GM10248 (cell line): ENCODE data around the gene DOK5.

Experiments used
- CTCF ChIA-PET: fragments of 300-600 bp; sonication (Branson Sonifier 250); formaldehyde crosslinking; extraction: SDS; loops from one replicate; lab custom pipeline; 2021; ENCODE audit warnings: antibody characterized with exemption; lab: Yijun Ruan, JAX
- POLR2A ChIA-PET: fragments of 350-650 bp; sonication (Branson Sonifier 250); formaldehyde crosslinking; extraction: SDS; loops from one replicate; lab custom pipeline; 2020; ENCODE audit warnings: antibody characterized with exemption; lab: Yijun Ruan, JAX
- DNase-seq: peaks from one replicate; pipeline ENCODE4 v3.0.0; 2012; ENCODE audit errors: extremely low spot score
- CTCF ChIP-seq: IDR thresholded peaks from 2 replicates; pipeline ENCODE4 v1.5.1; 2012; ENCODE audit warnings: mild to moderate bottlenecking, low read depth; ENCODE audit errors: extremely low read depth, missing control alignments, control extremely low read depth

Gene DOK5

GRCh38 chr20:54456423-54456822 is 19.0 kb upstream of the DOK5 start:
- ChIA-PET POLR2A (no interaction called here), CTCF (no interaction called here)
- DNase-seq, result no peak
- TF ChIP-seq CTCF, result no peak

- no peak for DNase-seq
- CTCF ChIA-PET, result no interaction called here
- TF ChIP-seq CTCF, result no peak
- POLR2A ChIA-PET, result no interaction called here
These were observed 18.4 kb upstream of the DOK5 start for GRCh38 chr20:54456961-54457360.

GRCh38 chr20:54458219-54458618 is 17.2 kb upstream of the DOK5 start:
- no peak for TF ChIP-seq CTCF
- POLR2A ChIA-PET, result no interaction called here
- DNase-seq, result no peak
- CTCF ChIA-PET, result no interaction called here

- TF ChIP-seq CTCF, result no peak
- ChIA-PET CTCF (interaction anchor here (1.3 kb wide), 1 partner anchor 11 kb away, joined by 4 read pairs; no protein-coding TSS in a partner anchor), POLR2A (no interaction called here)
- DNase-seq, result no peak
These were observed 16.1 kb upstream of the DOK5 start for GRCh38 chr20:54459279-54459678.

- DNase-seq, result no peak
- ChIA-PET CTCF (no interaction called here), POLR2A (no interaction called here)
- TF ChIP-seq CTCF, result no peak
These were observed 11.4 kb upstream of the DOK5 start for GRCh38 chr20:54464003-54464402.

DNA sequence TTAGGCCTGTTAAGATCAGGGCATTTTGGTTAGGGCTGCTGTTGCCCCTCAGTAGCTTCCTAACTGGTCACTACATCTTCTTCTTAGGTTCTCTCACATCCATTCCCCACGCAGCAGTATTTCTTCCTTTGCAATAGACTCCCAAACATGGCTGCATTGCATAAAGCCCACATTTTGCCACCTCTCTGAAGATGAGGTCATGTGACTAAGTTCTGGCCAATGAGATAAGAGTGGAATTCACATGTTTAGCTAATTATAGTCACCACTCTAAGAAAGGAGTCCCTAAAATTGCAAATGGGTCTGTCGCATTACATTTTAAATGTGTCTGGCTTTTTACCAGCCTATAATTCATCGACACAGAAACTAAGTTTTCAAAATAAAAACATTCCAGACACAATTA is 9.3 kb upstream of the DOK5 start:
- ChIA-PET CTCF (no interaction called here), POLR2A (no interaction called here)
- no peak for TF ChIP-seq CTCF
- no peak for DNase-seq

DNA sequence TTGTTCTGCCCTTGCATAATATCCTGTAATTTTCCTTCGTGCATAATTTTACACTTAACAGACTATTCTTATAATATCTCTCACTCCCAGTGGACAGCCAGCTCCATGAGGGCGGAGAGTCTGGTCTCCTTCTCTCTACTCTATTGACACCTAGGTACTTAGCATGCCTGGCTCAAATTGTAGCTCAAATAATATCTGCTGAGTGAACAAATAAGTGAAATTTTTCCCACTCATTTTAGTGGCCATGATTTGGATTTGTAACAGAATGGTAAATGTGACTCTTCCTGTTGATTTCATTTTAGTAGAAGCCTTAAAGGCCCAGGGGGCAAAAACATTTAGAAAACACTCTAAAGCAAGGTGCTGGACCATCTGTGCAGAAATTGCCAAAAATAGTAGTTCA is 7.8 kb upstream of the DOK5 start:
- CTCF ChIA-PET, result no interaction called here
- TF ChIP-seq CTCF, result no peak
- POLR2A ChIA-PET, result no interaction called here
- DNase-seq, result no peak
